ENCODE data around the gene WSCD2.

WSCD2 gene

GRCh38 chr12:108117902-108118301 lies 11.2 kb upstream of the WSCD2 start:
- H3K9me3 Mint-ChIP-seq = no peaks in the 10 kb centered on the region
- no peak overlapping the region for H3K27ac Mint-ChIP-seq
- no peaks in the 10 kb centered on the region for H3K36me3 Mint-ChIP-seq
- no peak overlapping the region for H3K4me3 Mint-ChIP-seq
- H3K4me1 Mint-ChIP-seq = no peaks in the 10 kb centered on the region
- peaks cover 12% of the 10 kb centered on the region for H3K27me3 Mint-ChIP-seq

- H3K4me3 Mint-ChIP-seq = no peak overlapping the region
- no peaks in the 10 kb centered on the region for H3K36me3 Mint-ChIP-seq
- peaks cover 4% of the 10 kb centered on the region for H3K9me3 Mint-ChIP-seq
- H3K27me3 Mint-ChIP-seq = peaks cover 13% of the 10 kb centered on the region
- H3K4me1 Mint-ChIP-seq = no peaks in the 10 kb centered on the region
- no peak overlapping the region for H3K27ac Mint-ChIP-seq
These were observed 9.7 kb upstream of the WSCD2 start for GRCh38 chr12:108119126-108119973.

DNA sequence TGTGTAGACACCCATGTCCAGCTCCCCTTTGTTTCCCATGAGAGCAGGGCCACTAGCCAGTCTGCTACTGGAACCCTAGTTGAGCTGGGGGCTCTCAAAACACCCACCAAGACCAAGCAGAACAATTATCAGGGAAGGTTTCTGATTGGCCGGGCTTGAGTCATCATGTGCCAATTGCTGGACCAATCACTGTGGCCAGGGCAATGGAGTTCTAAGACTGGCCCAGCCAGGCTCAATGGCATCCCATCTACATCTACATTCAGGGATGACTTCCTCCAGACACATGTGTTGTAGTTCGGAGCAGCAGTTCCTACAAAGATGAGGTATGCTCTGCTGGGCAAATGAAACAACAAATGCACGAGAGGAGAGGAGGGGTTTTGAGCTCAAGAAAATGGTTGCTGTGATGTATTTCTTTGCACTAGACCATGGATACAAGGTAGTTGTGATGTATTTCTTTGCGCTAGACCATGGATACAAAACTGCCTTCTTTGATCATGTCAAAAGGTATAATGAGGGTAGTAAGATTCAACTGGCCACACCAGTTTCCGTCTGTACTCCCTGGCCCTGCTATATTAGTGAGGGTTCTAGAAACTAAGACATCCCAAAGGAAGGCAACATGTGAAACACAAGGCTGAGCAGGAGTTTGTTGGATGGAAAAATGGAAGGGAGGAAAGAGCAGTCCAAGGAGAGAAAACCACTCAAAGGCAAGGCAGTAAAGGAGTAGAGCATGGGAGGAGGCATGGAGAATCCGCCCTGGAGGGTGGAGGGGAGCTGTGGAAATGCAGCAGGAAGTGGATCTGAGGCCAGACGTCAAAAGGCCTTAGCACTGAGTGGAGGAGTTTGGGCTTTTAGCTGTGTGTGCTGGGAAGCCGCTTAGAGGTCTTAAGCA lies 8.9 kb upstream of the WSCD2 start:
- H3K4me1 Mint-ChIP-seq = no peaks in the 10 kb centered on the region
- H3K27ac Mint-ChIP-seq = no peak overlapping the region
- H3K36me3 Mint-ChIP-seq = no peaks in the 10 kb centered on the region
- H3K4me3 Mint-ChIP-seq = no peak overlapping the region
- peaks cover 4% of the 10 kb centered on the region for H3K9me3 Mint-ChIP-seq
- peaks cover 11% of the 10 kb centered on the region for H3K27me3 Mint-ChIP-seq

DNA sequence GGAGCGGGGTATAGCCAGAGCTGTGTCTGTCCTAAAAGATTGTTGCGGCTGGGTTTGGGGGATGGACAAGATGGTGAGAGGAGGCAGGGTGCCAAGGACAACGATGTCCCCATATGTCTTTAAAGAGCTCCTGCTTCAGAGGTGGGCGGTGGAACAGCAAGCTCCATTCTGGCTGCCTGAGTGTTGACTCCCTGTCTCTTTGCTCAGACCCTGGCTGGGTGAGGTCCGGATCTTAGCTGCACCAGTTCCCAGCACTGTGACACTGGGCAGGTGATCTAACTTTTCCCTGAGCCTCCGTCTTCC lies 8.3 kb upstream of the WSCD2 start:
- no peak overlapping the region for H3K4me3 Mint-ChIP-seq
- H3K9me3 Mint-ChIP-seq = peaks cover 4% of the 10 kb centered on the region
- no peaks in the 10 kb centered on the region for H3K4me1 Mint-ChIP-seq
- peaks cover 10% of the 10 kb centered on the region for H3K27me3 Mint-ChIP-seq
- no peaks in the 10 kb centered on the region for H3K36me3 Mint-ChIP-seq
- no peak overlapping the region for H3K27ac Mint-ChIP-seq

DNA sequence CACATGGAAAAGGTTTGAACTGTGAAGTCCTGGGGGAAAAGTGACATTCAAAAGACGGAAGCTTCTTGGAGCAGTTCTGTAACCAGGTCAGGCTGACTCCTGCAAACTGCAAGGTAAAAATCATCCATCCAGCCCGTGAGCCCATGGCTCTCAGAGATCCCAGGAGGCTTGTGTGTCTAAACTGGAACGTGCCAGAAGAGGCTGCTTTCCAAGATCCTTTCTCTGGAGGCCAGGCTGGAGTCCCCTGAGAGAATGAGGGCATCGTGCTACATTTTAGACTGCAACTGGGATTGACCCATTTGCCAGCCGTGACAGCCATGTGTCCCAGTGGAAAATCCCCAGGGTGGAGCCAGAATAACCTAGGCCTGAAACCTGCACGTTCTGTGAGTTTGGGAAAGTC lies 7.8 kb upstream of the WSCD2 start:
- H3K4me1 Mint-ChIP-seq = no peaks in the 10 kb centered on the region
- peaks cover 4% of the 10 kb centered on the region for H3K9me3 Mint-ChIP-seq
- H3K4me3 Mint-ChIP-seq = no peak overlapping the region
- H3K27me3 Mint-ChIP-seq = peaks cover 10% of the 10 kb centered on the region
- H3K27ac Mint-ChIP-seq = no peak overlapping the region
- H3K36me3 Mint-ChIP-seq = no peaks in the 10 kb centered on the region

- no peak overlapping the region for H3K4me3 Mint-ChIP-seq
- no peak overlapping the region for H3K27ac Mint-ChIP-seq
- no peaks in the 10 kb centered on the region for H3K4me1 Mint-ChIP-seq
- no peaks in the 10 kb centered on the region for H3K36me3 Mint-ChIP-seq
- peaks cover 12% of the 10 kb centered on the region for H3K27me3 Mint-ChIP-seq
- peaks cover 4% of the 10 kb centered on the region for H3K9me3 Mint-ChIP-seq
These were observed 7.2 kb upstream of the WSCD2 start for GRCh38 chr12:108121728-108122471.

- H3K9me3 Mint-ChIP-seq = peaks cover 4% of the 10 kb centered on the region
- H3K27me3 Mint-ChIP-seq = peaks cover 18% of the 10 kb centered on the region
- H3K27ac Mint-ChIP-seq = no peak overlapping the region
- H3K36me3 Mint-ChIP-seq = no peaks in the 10 kb centered on the region
- H3K4me1 Mint-ChIP-seq = no peaks in the 10 kb centered on the region
- no peak overlapping the region for H3K4me3 Mint-ChIP-seq
These were observed 6.4 kb upstream of the WSCD2 start for GRCh38 chr12:108122644-108123043.

GRCh38 chr12:108123402-108123801 lies 5.7 kb upstream of the WSCD2 start:
- no peaks in the 10 kb centered on the region for H3K36me3 Mint-ChIP-seq
- peaks cover 24% of the 10 kb centered on the region for H3K27me3 Mint-ChIP-seq
- H3K9me3 Mint-ChIP-seq = peaks cover 4% of the 10 kb centered on the region
- no peak overlapping the region for H3K4me3 Mint-ChIP-seq
- peaks cover 2% of the 10 kb centered on the region for H3K4me1 Mint-ChIP-seq
- no peak overlapping the region for H3K27ac Mint-ChIP-seq

- H3K36me3 Mint-ChIP-seq = no peaks in the 10 kb centered on the region
These were observed 4.0 kb upstream of the WSCD2 start for GRCh38 chr12:108125073-108125472.

DNA sequence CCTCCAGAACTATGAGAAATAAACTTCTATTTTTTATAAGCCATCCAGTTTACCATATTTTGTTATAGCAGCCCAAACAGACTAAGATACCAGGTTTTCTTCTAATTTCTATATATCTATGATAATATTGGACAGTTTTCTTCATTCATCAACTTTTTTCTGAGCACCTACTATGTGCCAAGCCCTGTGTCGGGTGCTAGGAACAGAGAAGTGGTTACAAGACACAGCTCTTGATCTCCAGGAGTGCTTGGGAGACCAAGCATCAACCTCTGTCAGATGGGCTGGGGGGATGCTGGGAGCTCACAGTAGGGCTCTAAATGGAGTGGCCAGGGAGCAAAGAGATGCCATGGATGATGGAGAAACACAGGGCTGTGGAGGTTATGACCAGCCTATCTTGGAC lies 2.9 kb upstream of the WSCD2 start:
- Mint-ChIP-seq H3K27ac (no peak overlapping the region), H3K4me3 (no peak overlapping the region), H3K9me3 (peaks cover 4% of the 10 kb centered on the region), H3K36me3 (no peaks in the 10 kb centered on the region), H3K4me1 (peaks cover 5% of the 10 kb centered on the region), H3K27me3 (peaks cover 26% of the 10 kb centered on the region)

More at GRCh38 chr12:108125073-108125472, 4.0 kb upstream of the WSCD2 start:
- Mint-ChIP-seq H3K9me3 (peaks cover 4% of the 10 kb centered on the region), H3K27ac (no peak overlapping the region), H3K4me3 (no peak overlapping the region), H3K27me3 (peaks cover 27% of the 10 kb centered on the region), H3K4me1 (peaks cover 5% of the 10 kb centered on the region)

DNA sequence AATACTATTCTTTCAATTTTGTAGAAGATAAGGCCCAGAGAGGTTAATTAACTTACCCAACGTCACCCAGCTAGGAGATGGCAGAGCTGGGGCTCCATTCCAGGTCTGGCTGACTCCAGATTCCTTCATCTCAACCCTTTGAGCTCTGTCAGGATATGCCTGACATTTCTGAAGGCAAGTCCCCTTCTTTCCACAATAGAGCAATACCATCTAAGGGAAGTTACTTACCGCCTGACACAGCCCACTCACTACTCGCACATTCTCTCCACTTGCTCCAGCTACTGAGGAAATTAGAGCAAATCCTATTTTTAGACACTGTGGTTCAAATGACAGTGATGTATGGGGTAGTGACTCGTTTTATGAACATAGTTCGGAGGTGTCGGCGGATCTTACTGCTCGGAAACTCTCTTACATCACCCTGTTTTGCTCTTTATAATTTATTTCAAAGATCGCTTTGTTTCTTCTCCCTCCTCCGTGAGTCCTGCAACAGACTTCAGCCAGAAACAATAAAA lies 2.0 kb upstream of the WSCD2 start:
- peaks cover 26% of the 10 kb centered on the region for H3K27me3 Mint-ChIP-seq

DNA sequence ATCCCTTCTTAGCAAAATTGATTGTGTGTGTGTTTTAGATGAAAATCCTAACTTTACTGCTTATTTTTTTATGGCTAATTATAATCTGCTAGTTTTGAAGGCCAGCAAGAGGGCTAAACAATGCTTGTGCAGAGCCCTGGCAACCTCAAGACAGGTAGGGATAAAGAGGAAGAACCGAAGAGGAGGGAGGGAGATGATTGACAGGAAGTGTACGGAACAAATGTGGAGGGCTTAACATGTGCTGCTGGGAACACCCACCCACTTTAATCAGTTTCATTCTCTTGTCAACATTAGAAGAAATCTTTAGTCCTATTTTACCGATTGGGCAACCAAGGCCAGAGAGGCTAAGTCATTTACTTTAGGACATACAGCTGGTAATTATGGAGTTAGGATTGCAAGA lies 1.4 kb upstream of the WSCD2 start:
- H3K36me3 Mint-ChIP-seq = no peaks in the 10 kb centered on the region
- H3K4me3 Mint-ChIP-seq = no peak overlapping the region
- peaks cover 29% of the 10 kb centered on the region for H3K27me3 Mint-ChIP-seq
- peaks cover 4% of the 10 kb centered on the region for H3K9me3 Mint-ChIP-seq
- H3K4me1 Mint-ChIP-seq = peaks cover 5% of the 10 kb centered on the region
- no peak overlapping the region for H3K27ac Mint-ChIP-seq

More for the DNA sequence above, 2.0 kb upstream of the WSCD2 start:
- Mint-ChIP-seq H3K27ac (no peak overlapping the region), H3K4me3 (no peak overlapping the region), H3K4me1 (peaks cover 5% of the 10 kb centered on the region), H3K36me3 (no peaks in the 10 kb centered on the region), H3K9me3 (peaks cover 4% of the 10 kb centered on the region)

DNA sequence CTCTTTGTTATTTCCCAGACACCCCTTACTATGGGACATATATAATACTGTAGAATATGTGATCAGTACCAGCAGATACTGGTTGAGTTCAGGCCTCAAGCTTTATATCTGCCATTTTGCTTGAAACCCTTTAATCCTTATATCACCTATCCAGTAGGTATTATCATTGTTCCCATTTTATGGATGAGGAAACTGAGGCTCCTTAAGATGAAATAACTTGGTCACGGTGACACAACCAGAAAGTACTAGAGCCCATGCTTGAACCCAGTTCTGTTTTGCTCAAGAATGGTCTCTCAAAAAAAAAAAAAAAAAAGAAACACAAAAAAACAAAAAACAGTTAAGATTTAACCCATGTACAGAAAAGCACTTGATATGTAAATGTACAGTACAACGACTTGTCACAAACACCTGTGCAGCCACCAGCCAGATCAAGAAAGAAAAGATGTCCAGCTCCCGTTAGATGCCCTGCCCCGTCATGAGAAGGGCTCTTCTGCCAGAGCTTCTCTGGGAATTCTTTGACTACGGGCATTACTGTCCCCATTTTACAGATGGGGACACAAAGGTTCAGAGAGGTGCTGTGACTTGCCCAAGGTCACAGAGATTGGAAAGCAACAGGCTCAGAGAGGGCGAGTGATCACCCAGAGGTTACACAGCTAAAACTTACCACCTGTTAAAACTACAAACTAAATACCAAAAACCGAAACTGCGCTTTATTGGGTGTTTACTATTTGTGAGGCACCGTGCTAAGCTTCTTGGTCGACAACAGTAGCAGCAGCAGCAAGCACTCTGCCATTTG lies 669 bp upstream of the WSCD2 start:
- peak overlapping the region; percentile 16 for H3K4me3 Mint-ChIP-seq
- H3K27me3 Mint-ChIP-seq = peaks cover 29% of the 10 kb centered on the region
- H3K36me3 Mint-ChIP-seq = no peaks in the 10 kb centered on the region
- peaks cover 5% of the 10 kb centered on the region for H3K4me1 Mint-ChIP-seq
- H3K9me3 Mint-ChIP-seq = peaks cover 4% of the 10 kb centered on the region
- H3K27ac Mint-ChIP-seq = no peak overlapping the region

DNA sequence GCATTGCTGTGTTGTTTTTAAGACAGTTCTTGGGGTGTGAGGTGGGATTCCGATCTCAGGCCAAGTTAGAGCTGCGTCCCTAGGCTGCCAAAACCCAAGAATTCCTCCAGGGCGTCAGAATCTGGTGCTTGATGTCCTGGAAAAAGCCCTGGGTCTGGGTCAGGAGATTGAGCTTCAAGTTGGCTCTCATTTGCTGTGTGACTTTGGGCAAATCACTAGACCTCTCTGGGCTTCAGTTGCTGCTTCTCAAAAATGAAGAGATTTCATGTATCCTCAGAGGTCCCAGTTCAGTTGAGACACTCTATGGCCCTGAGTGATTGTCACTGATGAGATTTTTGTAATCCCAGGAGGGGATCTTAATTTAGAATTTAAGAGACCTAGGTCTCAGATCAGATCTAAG lies 1.9 kb downstream of the WSCD2 start:
- Mint-ChIP-seq H3K36me3 (no peaks in the 10 kb centered on the region), H3K9me3 (no peaks in the 10 kb centered on the region), H3K27me3 (peaks cover 32% of the 10 kb centered on the region), H3K4me3 (no peak overlapping the region), H3K4me1 (peaks cover 5% of the 10 kb centered on the region), H3K27ac (no peak overlapping the region)

- H3K9me3 Mint-ChIP-seq = no peaks in the 10 kb centered on the region
- H3K36me3 Mint-ChIP-seq = no peaks in the 10 kb centered on the region
- H3K27ac Mint-ChIP-seq = no peak overlapping the region
- H3K4me1 Mint-ChIP-seq = peaks cover 5% of the 10 kb centered on the region
- no peak overlapping the region for H3K4me3 Mint-ChIP-seq
- H3K27me3 Mint-ChIP-seq = peaks cover 30% of the 10 kb centered on the region
These were observed 2.6 kb downstream of the WSCD2 start for GRCh38 chr12:108131657-108132126.
